ENCODE results near the gene HS2ST1. TPM values are rescaled to one million over a fixed set of nuclear protein-coding genes. Genes with fewer than 3 reads are reported as not detected.
"Not testable (repeated sequence)": the region's sequence is repeated elsewhere in the genome, so short reads cannot be mapped to it uniquely, and the experiment has no call there.

Gene HS2ST1
- polyA plus RNA-seq, 3 donors = 2.6 to 6.0 (median 4.2) TPM

DNA sequence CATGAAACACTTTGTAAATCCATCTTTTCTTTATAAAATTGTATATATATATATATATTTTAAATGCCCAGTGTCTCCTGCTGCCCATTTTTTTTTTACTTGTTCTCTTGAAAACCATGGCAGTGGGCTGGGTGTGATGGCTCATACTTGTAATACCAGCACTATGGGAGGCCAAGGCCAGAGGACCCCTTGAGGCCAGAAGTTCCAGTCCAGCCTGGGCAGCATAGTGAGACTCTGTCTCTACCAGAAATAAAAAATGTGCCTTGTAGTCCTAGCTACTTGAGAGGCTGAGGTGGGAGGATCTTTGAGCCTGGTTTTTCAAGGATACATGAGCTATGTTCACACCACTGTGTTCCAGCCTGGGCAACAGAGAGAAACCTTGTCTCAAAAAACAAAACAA lies 62.2 kb downstream of the HS2ST1 start:
- Histone ChIP-seq H3K4me1 (ENCODE audit: control insufficient read depth in 1 of 2, insufficient read depth in 2 of 2, low read length in 2 of 2) (no peaks in the 10 kb centered on the region), H3K4me2 (replicated peaks; ENCODE audit: extremely low read depth, low read length, poor library complexity, severe bottlenecking) (no peak overlapping the region), H4K20me1 (ENCODE audit: insufficient read depth, low read length) (no peaks in the 10 kb centered on the region), H2AFZ (ENCODE audit: insufficient read depth, low read depth, low read length, poor library complexity, severe bottlenecking) (no peak overlapping the region), H3K79me2 (ENCODE audit: insufficient read depth, low read length) (no peaks in the 10 kb centered on the region), H3K9ac (ENCODE audit: insufficient read depth, low read length, poor library complexity, severe bottlenecking) (no peak overlapping the region), H3K4me3 (replicated peaks in 1 of 3; ENCODE audit: low read depth in 2 of 3, low read length in 3 of 3) (no peak overlapping the region), H3K27ac (ENCODE audit: low read depth in 1 of 2, low read length in 2 of 2) (no peak overlapping the region), H3K9me3 (replicated peaks in 1 of 2; ENCODE audit: control insufficient read depth in 1 of 2, insufficient read depth in 1 of 2, low read length in 2 of 2) (peaks cover 0 to 4% of the 10 kb centered on the region in 2 donors), H3K27me3 (ENCODE audit: control insufficient read depth in 2 of 2, insufficient read depth in 2 of 2, low read length in 2 of 2) (no peaks in the 10 kb centered on the region), H3K36me3 (replicated peaks in 1 of 2; ENCODE audit: control insufficient read depth in 1 of 2, insufficient read depth in 2 of 2, low read length in 2 of 2) (no peaks in the 10 kb centered on the region)
- Mint-ChIP-seq H3K4me1 (no peaks in the 10 kb centered on the region), H3K27me3 (ENCODE audit: low read depth in 3 of 3) (no peaks in the 10 kb centered on the region), H3K27ac (peak overlapping the region in 1 of 7 donors; percentile 18), H3K4me3 (no peak overlapping the region), H3K9me3 (peaks cover 0 to 8% (median 0%) of the 10 kb centered on the region in 7 donors), H3K36me3 (no peaks in the 10 kb centered on the region)
- TF ChIP-seq, protein P1, sequence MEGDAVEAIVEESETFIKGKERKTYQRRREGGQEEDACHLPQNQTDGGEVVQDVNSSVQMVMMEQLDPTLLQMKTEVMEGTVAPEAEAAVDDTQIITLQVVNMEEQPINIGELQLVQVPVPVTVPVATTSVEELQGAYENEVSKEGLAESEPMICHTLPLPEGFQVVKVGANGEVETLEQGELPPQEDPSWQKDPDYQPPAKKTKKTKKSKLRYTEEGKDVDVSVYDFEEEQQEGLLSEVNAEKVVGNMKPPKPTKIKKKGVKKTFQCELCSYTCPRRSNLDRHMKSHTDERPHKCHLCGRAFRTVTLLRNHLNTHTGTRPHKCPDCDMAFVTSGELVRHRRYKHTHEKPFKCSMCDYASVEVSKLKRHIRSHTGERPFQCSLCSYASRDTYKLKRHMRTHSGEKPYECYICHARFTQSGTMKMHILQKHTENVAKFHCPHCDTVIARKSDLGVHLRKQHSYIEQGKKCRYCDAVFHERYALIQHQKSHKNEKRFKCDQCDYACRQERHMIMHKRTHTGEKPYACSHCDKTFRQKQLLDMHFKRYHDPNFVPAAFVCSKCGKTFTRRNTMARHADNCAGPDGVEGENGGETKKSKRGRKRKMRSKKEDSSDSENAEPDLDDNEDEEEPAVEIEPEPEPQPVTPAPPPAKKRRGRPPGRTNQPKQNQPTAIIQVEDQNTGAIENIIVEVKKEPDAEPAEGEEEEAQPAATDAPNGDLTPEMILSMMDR (IDR thresholded peaks at IDR 0.05) = no peak
- intact Hi-C loops (cut with micrococcal nuclease) = no loop called here
- no peak for DNase-seq

DNA sequence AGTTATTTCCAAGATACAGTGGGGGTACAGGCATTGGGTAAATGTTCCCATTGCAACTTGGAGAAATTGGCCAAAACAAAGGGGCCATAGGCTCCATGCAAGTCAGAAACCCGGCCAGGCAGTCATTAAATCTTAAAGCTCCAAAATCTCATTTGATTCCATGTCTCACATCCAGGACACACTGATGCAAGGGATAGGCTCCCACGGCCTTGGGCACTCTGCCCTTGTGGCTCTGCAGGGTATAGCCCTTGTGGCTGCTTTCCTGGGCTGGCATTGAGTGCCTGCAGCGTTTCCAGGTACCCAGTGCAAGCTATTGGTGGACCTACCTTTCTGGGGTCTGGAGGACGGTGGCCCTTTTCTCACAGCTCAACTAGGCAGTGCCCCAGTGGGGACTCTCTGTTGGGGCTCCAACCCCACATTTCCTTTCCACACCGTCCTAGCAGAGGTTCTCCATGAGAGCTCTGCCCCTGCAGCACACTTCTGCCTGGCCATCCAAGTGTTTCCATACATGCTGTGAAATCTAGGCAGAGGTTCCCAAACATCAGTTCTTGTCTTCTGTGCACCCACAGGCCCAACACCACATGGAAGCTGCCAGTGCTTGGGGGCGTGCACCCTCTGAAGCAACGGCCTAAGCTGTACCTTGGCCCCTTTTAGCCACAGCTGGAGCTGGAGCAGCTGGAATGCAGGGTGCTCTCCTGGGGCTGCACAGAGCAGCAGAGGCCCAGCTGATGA lies 67.2 kb downstream of the HS2ST1 start:
- intact Hi-C loops (cut with micrococcal nuclease) = no loop called here
- TF ChIP-seq, protein P1 (IDR thresholded peaks at IDR 0.05) = no peak
- DNase-seq = no peak
- H3K36me3 ChIP-seq (replicated peaks in 1 of 2; ENCODE audit: control insufficient read depth in 1 of 2, insufficient read depth in 2 of 2, low read length in 2 of 2) = no peaks in the 10 kb centered on the region
- peaks cover 0 to 4% of the 10 kb centered on the region in 2 donors for H3K36me3 Mint-ChIP-seq
- 94% methylated on average over 7 of the region's 7 CpGs for WGBS (ENCODE audit: insufficient coverage)
- H3K27me3 Mint-ChIP-seq (ENCODE audit: low read depth in 3 of 3) = peaks cover 0 to 1% (median 0%) of the 10 kb centered on the region in 3 donors
- peaks cover 0 to 18% of the 10 kb centered on the region in 2 donors for H3K9me3 ChIP-seq (replicated peaks in 1 of 2; ENCODE audit: control insufficient read depth in 1 of 2, insufficient read depth in 1 of 2, low read length in 2 of 2)
- H3K9me3 Mint-ChIP-seq = peaks cover 4 to 21% (median 10%) of the 10 kb centered on the region in 7 donors
- H3K4me1 ChIP-seq (ENCODE audit: control insufficient read depth in 1 of 2, insufficient read depth in 2 of 2, low read length in 2 of 2) = no peaks in the 10 kb centered on the region
- no peaks in the 10 kb centered on the region for H3K4me1 Mint-ChIP-seq
- H3K9ac ChIP-seq (ENCODE audit: insufficient read depth, low read length, poor library complexity, severe bottlenecking) = no peak overlapping the region
- H3K4me3 ChIP-seq (replicated peaks in 1 of 3; ENCODE audit: low read depth in 2 of 3, low read length in 3 of 3) = no peak overlapping the region
- no peak overlapping the region for H2AFZ ChIP-seq (ENCODE audit: insufficient read depth, low read depth, low read length, poor library complexity, severe bottlenecking)
- no peaks in the 10 kb centered on the region for H4K20me1 ChIP-seq (ENCODE audit: insufficient read depth, low read length)
- H3K27ac ChIP-seq (ENCODE audit: low read depth in 1 of 2, low read length in 2 of 2) = no peak overlapping the region
- H3K79me2 ChIP-seq (ENCODE audit: insufficient read depth, low read length) = no peaks in the 10 kb centered on the region
- H3K27ac Mint-ChIP-seq = peak overlapping the region in 1 of 7 donors; percentile 68
- no peak overlapping the region for H3K4me2 ChIP-seq (replicated peaks; ENCODE audit: extremely low read depth, low read length, poor library complexity, severe bottlenecking)
- H3K27me3 ChIP-seq (ENCODE audit: control insufficient read depth in 2 of 2, insufficient read depth in 2 of 2, low read length in 2 of 2) = no peaks in the 10 kb centered on the region
- no peak overlapping the region for H3K4me3 Mint-ChIP-seq

DNA sequence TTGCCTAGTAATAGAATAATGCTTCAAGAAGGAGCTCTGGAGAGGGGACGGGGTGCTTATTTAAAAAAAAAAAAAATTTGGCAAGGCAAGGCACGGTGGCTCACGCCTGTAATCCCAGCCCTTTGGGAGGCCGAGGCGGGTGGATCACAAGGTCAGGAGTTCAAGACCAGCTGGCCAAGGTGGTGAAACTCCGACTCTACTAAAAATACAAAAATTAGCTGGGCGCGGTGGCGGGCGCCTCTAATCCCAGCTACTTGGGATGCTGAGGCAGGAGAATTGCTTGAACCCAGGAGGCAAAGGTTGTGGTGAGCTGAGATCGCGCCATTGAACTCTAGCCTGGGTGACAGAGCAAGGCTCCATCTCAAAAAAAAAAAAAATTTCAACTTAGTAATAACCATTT lies 69.2 kb downstream of the HS2ST1 start:
- H2AFZ ChIP-seq (ENCODE audit: insufficient read depth, low read depth, low read length, poor library complexity, severe bottlenecking); H3K27ac ChIP-seq (ENCODE audit: low read depth in 1 of 2, low read length in 2 of 2); H3K9ac ChIP-seq (ENCODE audit: insufficient read depth, low read length, poor library complexity, severe bottlenecking); H3K79me2 ChIP-seq (ENCODE audit: insufficient read depth, low read length); H3K27me3 Mint-ChIP-seq (ENCODE audit: low read depth in 3 of 3); H3K4me1 Mint-ChIP-seq; H3K4me2 ChIP-seq (replicated peaks; ENCODE audit: extremely low read depth, low read length, poor library complexity, severe bottlenecking); H3K27me3 ChIP-seq (ENCODE audit: control insufficient read depth in 2 of 2, insufficient read depth in 2 of 2, low read length in 2 of 2); H3K4me3 ChIP-seq (replicated peaks in 1 of 3; ENCODE audit: low read depth in 2 of 3, low read length in 3 of 3); DNase-seq; H4K20me1 ChIP-seq (ENCODE audit: insufficient read depth, low read length); intact Hi-C loops (cut with micrococcal nuclease); H3K4me1 ChIP-seq (ENCODE audit: control insufficient read depth in 1 of 2, insufficient read depth in 2 of 2, low read length in 2 of 2); H3K4me3 Mint-ChIP-seq; H3K27ac Mint-ChIP-seq; H3K36me3 Mint-ChIP-seq; H3K36me3 ChIP-seq (replicated peaks in 1 of 2; ENCODE audit: control insufficient read depth in 1 of 2, insufficient read depth in 2 of 2, low read length in 2 of 2): not testable (repeated sequence)
- WGBS (ENCODE audit: insufficient coverage) = 98% methylated on average over 8 of the region's 12 CpGs
- H3K9me3 Mint-ChIP-seq = peaks cover 4 to 21% (median 10%) of the 10 kb centered on the region in 7 donors
- H3K9me3 ChIP-seq (replicated peaks in 1 of 2; ENCODE audit: control insufficient read depth in 1 of 2, insufficient read depth in 1 of 2, low read length in 2 of 2) = peaks cover 0 to 18% of the 10 kb centered on the region in 2 donors

Data from CD14-positive monocyte (primary cell).